Activated CD4-positive, alpha-beta T cell treated with anti-CD3 and anti-CD28 coated beads, Interleukin-2, amount 50 U/mL, for 4 hours (primary cell): ENCODE measurements around the gene PDE11A.

Source experiments
- DNase-seq, 2 experiments: peaks; one replicate each; pipeline ENCODE4 v3.0.0-alpha.2; 2020

The PDE11A gene

DNA sequence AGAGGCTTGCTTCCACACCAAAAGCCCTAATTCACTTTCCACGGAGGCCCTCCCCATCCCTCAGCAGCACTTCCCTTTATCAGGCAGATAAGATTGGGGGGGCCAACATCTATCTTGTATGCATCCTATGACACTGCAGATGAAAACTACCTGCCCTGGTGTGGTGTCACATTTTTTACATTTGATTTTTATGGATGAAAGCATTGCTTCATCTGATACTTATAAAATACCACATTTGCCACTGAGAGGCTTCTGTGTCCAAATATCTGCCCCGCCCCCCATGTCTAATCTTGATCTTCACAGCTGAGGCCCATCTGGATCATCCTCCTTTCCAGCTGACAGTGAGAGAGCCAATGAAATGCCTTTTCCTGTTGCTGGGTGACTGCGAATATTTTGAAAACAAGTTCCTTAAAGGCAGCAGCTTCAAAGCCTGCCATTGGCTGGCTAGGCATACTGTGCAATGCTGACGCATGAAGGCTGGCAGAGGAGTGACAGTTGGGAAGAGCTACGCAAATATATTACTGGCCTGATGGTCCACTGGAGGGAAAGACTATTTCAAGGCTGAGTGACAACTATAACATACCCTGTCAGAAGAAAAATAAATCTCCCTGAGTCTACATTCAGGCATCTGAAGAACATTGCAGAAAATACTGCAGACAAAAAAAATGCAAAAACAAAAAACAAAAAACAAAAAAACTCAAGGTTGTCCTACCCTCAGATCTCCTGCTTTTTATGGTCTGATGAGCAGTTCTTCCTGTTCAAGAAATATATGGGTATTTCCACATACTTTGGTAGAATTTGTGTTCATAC, 318.7 kb downstream of the PDE11A start:
- DNase-seq: no peak

GRCh38 chr2:177748360-177748759, 324.2 kb downstream of the PDE11A start:
- DNase-seq: no peak

DNA sequence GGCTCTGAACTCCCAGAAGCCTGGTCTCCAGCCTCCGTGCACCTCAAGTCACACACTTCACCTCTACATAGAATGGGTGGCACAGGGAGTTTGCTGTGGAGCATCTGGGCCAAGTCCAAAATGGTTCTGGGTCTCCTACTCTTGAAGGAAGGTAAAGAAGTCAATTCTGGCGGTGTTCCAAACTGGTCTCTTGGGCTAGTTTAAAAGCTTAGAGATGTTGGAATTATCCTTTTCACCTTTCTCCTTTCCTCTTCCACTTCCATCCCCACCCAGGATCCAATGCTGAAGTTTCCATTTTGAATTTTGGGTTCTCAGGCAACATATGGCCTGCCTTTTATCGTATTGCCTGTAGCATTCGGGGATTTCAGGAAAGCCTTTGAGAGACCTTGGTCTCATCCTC, 325.2 kb downstream of the PDE11A start:
- no peak for DNase-seq

- DNase-seq: no peak
These were observed 326.2 kb downstream of the PDE11A start for GRCh38 chr2:177746358-177746757.

DNA sequence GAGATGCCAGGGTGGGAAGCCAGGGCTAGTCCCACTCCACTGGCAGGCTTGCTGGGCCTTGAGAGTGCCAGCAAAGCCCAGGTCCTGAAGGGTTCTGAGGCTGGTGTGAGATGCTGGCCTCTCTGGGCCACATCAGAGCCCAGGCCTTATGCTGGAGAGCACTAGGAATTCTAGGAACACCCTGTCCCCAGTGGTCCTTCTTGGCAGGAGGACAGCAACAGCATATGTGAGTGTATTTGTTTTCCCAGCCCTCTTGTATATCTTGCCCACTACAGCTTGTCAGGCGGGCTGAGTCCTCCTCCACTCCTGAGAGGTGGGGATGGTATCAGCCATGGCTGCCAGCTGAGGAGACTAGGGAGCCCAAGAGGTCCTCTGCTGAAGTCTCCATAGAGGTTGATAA, 327.0 kb downstream of the PDE11A start:
- no peak for DNase-seq

DNA sequence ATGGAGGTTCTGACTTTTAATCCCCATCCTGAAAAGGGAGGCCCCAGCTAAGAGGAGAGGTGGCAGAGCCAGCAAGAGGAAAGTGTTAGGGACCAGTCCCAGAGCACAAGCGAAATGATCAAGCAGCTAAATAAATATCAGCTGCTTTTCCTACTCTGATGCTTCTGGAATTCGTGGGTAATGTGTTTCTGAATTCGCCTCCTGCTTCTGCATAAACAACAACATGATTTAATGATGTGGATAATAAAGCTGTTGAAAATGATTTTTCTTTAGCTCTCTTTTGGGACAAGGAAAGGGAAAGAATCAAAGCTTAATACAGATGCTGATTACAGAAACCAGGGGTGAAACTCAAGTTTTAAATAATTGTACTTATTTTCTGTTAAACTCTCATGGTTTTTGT, 329.7 kb downstream of the PDE11A start:
- DNase-seq: no peak

GRCh38 chr2:177741866-177742265, 330.7 kb downstream of the PDE11A start:
- no peak for DNase-seq

- no peak for DNase-seq
These were observed 331.9 kb downstream of the PDE11A start for GRCh38 chr2:177740700-177741099.

GRCh38 chr2:177738461-177739235, 333.9 kb downstream of the PDE11A start:
- DNase-seq: no peak

GRCh38 chr2:177735318-177735803, 337.2 kb downstream of the PDE11A start:
- no peak for DNase-seq

DNA sequence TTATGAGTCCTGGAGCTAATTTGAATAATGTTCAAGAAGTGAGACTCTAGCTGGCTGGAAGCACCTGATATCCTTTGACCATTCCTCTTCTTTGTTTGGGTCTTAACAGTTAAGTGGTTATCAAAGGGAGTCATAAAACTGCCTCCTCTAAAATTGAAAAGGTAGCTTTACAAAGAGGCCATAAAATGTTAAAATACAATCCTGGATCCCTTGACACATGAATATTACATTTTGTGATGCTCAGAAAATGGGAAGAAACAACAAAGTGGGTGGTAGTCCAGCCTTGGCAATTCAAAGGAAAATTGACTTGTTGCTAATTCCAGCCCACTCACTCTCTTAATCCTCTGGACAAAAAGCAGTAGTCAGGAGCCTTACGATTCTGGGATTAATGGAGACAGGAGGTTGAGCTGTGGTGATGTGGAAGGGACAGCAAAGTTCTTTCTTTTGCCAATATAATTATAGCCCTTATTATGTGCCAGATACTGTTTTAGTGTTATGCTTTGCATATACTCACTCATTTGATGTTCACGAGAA, 339.2 kb downstream of the PDE11A start:
- no peak for DNase-seq

GRCh38 chr2:177731384-177731783, 341.2 kb downstream of the PDE11A start:
- DNase-seq: no peak

DNA sequence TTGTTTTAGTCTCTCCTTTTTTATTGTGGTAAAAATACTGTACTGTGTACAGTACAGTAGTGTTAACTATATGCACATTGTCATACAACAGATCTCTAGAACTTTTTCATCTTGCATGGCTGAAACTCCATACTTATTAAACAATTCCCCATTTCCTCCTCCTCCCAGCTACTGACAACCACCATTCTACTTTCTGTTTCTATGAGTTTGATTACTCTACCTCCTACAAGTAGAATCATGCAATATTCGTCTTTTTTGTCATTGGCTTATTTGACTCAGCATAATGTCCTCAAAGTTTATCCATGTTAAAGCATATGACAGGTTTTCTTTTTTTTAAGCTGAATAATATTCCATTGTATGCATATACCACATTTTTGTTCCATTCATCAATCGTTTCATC, 341.8 kb downstream of the PDE11A start:
- DNase-seq: no peak

GRCh38 chr2:177730363-177730762, 342.2 kb downstream of the PDE11A start:
- DNase-seq: no peak

DNA sequence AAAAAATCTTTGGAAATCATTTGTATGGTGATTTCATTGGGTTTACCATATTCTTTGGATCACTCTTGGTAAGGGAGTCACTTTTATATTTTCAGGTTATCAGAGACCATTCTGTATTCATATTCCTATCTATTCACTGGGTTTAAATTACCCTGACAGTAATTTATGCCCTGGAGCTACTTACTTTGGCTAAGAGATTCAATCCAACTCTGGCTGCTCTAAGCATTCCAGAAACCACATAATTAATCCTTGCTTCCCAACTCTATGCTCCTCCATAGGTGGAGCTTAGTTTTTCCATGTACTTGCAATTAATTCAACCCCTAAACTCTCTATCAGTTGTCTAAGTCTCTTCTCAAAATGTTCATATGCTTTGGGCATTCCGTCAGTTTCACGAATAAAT, 343.7 kb downstream of the PDE11A start:
- DNase-seq: no peak

DNA sequence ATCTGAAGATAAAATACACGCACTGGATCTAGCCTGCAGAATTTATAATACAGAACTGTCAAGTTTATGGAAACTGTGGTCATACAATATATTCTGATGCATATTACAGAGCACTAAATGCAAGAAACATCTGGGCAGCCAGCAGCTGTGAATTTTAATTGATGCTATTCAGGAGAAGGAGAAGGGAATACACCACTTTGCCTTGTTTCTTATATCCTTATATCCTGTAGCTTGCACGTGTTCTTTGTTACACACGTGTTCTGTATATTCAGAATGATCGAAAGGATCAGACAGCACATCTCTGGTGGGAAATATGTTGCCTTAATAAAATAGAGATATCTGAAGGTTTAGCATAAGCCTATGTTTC, 344.2 kb downstream of the PDE11A start:
- DNase-seq: no peak

DNA sequence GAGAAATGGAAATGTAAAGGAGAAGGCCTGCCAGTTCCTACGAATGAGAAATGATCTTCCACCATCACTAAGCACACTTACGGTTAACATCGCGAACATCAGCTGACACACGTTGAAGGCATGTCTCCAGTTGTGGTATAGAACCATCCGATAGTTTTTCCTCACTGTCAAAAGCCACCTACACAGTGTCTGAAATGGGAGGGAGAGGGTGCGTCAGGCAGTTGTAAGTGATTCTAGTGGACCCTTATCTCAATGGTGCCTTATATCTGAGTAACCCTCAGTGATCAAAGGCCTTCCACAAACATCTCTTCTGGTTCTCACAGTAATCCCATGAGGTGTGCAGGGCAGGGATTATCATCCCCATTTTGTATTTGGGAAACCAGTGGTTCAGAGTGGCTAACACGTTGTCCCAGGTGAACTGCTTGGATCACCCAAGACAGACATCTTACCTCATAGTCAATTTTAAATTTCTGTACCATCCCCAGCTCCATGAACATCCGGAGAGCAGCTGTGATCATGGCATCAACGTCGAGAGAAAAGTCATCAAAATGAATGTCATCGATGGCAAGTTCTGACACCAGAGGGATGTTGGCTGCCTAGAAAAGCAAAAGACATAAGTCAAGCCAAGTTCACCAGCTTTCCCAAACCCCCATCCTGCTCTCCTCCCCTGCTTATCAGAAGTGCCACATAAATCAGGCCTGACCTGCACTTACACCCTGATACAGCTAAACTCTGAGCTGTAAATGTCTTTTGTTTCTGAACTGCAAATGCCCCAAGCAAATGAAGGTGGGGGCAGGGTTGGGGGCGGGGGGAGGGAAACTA, 344.8 kb downstream of the PDE11A start:
- no peak for DNase-seq

DNA sequence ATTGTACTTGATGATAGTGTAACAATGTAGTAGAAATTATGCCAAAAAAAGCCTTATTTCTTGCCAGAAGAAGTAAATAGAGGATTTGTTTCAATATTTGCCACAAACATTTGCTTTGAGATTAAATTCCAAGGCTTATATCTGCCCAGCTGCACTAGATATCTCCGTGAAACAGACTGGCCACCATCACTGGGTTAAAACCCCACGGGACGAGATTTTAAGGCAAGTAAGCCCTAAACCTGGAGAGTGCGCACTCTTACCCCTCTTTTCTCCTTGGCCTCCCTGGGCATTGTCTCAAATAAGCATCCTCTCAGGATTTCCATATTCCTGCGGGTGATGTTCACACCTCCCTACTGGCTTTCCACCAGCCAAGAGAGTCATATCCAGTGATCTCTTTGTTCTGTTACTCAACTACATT, 345.6 kb downstream of the PDE11A start:
- DNase-seq: no peak

DNA sequence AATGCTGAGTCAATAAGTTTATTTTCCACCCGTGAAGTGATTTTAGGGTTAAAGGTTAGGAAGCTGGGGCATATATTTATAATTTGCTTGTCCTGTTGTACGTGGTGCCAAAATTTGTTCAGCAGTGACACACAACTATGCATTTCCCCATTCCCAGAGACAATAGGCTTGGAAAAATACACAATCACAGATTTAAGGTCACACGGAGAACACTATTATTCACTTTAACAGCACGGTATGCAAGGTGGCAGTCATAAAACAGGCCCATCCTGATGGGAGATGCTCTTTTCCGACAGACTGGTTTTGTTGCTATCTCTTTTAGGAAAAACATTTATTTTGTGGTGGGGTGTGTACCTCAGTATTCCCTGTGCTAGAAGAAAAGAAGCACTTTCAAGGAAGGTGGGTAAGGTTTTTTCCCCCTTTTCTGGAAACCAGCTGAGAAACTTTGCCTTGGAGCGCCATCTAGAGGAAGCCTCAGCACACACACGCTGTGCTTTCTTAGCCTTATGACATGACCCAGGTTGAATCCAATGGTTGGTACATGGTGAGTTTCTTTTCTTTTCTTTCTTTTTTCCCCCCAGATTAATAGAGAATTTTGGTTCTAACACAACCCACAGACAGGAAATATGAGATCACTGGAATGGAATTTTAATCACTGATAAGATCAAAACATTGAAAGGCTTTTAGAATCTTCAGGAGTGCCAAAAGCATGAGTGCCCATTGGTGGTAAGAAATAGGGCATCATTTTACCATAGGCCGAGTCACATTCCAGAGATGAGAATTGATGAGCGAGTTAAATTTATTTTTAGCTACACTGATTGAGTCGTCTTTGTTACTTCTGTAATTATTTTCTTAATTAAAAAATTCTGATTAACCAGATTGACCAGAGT, 347.9 kb downstream of the PDE11A start:
- DNase-seq: peak; percentile 9 to 11

DNA sequence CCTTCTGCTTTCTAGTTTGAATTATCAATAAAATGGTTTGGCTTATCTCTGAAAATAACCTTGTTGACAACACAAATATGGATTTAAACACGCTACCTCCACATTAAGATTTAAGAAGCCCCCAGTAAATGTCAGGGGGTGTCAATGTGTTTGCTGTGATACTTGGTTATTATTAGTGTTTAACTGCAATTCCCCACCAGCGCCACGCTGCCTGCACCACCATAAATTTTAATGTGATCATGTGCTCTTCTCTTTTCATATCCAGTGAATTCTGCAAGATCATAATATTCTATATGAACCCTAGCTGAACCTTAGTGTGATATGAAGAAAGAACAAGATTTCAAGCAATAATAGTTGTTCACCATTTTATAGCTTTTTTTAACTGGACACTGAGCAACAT, 349.3 kb downstream of the PDE11A start:
- DNase-seq: no peak

- no peak for DNase-seq
These were observed 350.6 kb downstream of the PDE11A start for GRCh38 chr2:177721818-177722567.
